Measurements from ENCODE around the gene SRP14.
"Not testable (repeated sequence)": the region's sequence is repeated elsewhere in the genome, so short reads cannot be mapped to it uniquely, and the experiment has no call there.

SRP14 gene

DNA sequence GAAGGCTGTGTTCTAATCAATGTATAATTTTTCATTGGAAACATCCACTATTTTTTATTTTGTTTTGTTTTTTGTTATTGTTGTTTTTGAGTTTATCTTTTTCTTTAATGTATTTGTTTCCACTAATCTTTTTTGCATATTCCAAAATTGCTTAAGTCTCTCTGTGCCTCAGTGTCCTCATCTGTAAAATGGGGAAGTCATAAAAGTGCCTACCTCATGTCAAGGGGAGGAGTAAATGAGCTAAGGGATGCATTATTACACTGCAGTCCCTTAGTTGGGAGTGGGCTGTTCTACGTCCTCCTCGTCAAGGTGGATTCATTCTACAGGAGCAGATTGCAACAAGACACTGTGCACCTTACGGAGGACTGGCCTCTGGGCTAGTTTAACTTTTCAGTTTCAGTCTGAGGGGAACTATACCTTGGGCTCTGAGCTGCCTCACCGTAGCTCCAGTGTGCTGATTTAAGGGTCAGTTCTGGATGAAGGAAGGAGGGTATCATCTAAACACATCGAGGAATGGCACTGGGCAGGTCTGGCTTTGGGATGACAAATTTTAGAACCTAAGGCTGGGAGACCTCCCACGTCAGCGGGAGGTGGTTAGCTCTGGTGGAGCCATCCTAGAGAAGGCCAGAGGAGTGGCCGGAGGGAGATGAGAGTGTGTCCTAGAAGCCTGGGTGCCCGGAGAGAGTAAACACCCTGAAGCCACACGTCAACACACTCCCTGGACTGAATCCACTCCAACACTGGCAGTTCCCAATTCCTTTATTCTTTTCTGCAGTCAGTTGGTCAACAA lies 5.1 kb upstream of the SRP14 start:
- DNase-seq: no peak
- no peak overlapping the region for H3K4me3 ChIP-seq (ENCODE audit: low read depth, low read length)
- TF ChIP-seq, protein P1, sequence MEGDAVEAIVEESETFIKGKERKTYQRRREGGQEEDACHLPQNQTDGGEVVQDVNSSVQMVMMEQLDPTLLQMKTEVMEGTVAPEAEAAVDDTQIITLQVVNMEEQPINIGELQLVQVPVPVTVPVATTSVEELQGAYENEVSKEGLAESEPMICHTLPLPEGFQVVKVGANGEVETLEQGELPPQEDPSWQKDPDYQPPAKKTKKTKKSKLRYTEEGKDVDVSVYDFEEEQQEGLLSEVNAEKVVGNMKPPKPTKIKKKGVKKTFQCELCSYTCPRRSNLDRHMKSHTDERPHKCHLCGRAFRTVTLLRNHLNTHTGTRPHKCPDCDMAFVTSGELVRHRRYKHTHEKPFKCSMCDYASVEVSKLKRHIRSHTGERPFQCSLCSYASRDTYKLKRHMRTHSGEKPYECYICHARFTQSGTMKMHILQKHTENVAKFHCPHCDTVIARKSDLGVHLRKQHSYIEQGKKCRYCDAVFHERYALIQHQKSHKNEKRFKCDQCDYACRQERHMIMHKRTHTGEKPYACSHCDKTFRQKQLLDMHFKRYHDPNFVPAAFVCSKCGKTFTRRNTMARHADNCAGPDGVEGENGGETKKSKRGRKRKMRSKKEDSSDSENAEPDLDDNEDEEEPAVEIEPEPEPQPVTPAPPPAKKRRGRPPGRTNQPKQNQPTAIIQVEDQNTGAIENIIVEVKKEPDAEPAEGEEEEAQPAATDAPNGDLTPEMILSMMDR (IDR thresholded peaks at IDR 0.05; ENCODE audit: low read depth, low read length): no peak
- no peaks in the 10 kb centered on the region for H3K9me3 ChIP-seq (ENCODE audit: severe bottlenecking)
- H3K27me3 ChIP-seq (ENCODE audit: insufficient read depth, low read depth, severe bottlenecking): no peaks in the 10 kb centered on the region
- H3K27ac ChIP-seq: no peak overlapping the region
- H3K36me3 ChIP-seq: no peaks in the 10 kb centered on the region

DNA sequence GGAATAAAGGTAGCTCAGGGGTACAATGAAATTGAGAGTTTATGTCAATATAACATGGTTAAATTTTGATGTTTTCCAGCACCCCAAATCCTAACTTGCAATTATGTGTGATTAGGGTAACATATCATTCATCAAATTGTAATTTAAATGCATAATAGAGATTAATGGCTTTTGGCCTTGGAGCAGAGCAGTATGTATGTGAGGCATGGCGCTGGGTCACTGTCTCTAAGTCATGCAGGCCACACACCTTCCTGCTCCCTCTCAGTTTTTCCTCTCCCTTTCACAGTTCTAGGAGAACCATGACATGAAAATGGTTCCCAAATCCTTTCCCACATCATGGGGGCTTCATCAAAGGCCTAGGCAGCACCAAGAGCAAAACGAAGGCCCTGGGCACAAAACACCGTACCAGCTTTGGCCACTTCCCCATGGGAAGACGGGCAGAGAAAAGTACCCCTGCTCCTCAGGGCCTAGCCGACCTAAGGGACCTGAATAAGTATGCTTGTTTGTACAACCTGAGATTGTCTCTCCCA lies 3.9 kb upstream of the SRP14 start:
- no peak overlapping the region for H3K27ac ChIP-seq
- TF ChIP-seq, protein P1 (IDR thresholded peaks at IDR 0.05; ENCODE audit: low read depth, low read length): no peak
- no peaks in the 10 kb centered on the region for H3K27me3 ChIP-seq (ENCODE audit: insufficient read depth, low read depth, severe bottlenecking)
- no peak for DNase-seq
- H3K4me3 ChIP-seq (ENCODE audit: low read depth, low read length): no peak overlapping the region
- peaks cover 4% of the 10 kb centered on the region for H3K36me3 ChIP-seq
- H3K9me3 ChIP-seq (ENCODE audit: severe bottlenecking): no peaks in the 10 kb centered on the region

DNA sequence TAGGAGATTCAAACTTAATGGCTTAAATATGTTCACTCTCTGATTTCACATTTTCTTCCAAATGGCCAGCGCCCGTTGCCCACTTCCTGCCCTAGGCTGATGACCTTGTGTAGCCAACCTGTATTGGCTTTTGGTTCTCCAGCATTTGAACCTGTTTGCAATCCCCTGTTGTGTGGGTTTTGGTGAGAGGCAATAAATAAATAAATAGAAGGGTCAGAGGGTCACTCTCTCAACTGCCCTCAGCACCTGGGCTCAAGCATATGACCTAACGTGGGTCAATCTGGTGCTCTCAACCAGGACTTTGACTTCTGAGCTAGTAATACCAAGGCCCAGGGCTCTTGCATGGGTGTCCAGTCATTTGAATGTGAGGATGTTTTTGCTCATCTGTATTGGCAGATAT lies 1.8 kb upstream of the SRP14 start:
- TF ChIP-seq, protein P1 (IDR thresholded peaks at IDR 0.05; ENCODE audit: low read depth, low read length): no peak
- Histone ChIP-seq H3K27ac (no peak overlapping the region), H3K4me3 (ENCODE audit: low read depth, low read length) (no peak overlapping the region), H3K36me3 (peaks cover 21% of the 10 kb centered on the region), H3K9me3 (ENCODE audit: severe bottlenecking) (no peaks in the 10 kb centered on the region), H3K27me3 (ENCODE audit: insufficient read depth, low read depth, severe bottlenecking) (no peaks in the 10 kb centered on the region)
- no peak for DNase-seq

DNA sequence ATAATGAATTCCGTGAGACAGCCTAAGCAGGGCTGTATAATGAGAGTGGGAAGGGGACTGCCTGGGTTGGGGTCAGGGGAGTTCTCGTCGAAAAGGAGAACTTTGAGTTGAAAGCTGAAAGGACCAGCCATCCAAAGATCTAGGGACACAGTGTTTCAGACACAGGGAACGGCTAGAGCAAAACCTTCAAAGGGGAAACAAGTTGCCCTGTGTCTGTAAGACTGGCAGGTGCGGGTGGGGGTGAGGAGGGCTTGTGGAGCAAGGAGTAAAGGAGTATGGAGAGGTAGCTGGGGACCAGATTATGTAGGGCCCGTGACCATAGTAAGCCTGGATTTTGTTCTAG lies 1.3 kb upstream of the SRP14 start:
- no peak for DNase-seq
- no peak overlapping the region for H3K27ac ChIP-seq
- peaks cover 26% of the 10 kb centered on the region for H3K36me3 ChIP-seq
- H3K4me3 ChIP-seq (ENCODE audit: low read depth, low read length): no peak overlapping the region
- H3K27me3 ChIP-seq (ENCODE audit: insufficient read depth, low read depth, severe bottlenecking): no peaks in the 10 kb centered on the region
- TF ChIP-seq, protein P1 (IDR thresholded peaks at IDR 0.05; ENCODE audit: low read depth, low read length): no peak
- no peaks in the 10 kb centered on the region for H3K9me3 ChIP-seq (ENCODE audit: severe bottlenecking)

DNA sequence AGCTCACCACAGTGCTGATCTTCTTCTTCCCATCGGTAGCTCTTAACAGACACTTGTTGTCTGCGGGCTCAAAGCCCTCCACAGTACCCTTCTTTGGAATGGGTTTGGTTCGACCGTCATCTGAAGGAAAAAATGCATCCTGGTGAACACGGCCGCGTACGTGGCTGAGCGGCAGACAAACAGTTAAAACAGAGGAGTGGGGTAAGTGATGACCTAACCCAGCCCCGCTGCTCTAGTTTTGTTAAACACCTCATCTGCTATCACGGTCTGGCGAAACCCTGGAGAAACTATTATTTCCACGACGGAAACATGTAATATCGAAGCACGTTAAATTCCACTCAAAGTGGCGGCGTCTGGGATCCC lies 725 bp downstream of the SRP14 start:
- H3K9me3 ChIP-seq (ENCODE audit: severe bottlenecking): no peaks in the 10 kb centered on the region
- peak overlapping the region; percentile 99 for H3K4me3 ChIP-seq (ENCODE audit: low read depth, low read length)
- H3K27ac ChIP-seq: peak overlapping the region; percentile 92
- H3K27me3 ChIP-seq (ENCODE audit: insufficient read depth, low read depth, severe bottlenecking): no peaks in the 10 kb centered on the region
- TF ChIP-seq, protein P1 (IDR thresholded peaks at IDR 0.05; ENCODE audit: low read depth, low read length): no peak
- DNase-seq: no peak
- H3K36me3 ChIP-seq: peaks cover 44% of the 10 kb centered on the region

DNA sequence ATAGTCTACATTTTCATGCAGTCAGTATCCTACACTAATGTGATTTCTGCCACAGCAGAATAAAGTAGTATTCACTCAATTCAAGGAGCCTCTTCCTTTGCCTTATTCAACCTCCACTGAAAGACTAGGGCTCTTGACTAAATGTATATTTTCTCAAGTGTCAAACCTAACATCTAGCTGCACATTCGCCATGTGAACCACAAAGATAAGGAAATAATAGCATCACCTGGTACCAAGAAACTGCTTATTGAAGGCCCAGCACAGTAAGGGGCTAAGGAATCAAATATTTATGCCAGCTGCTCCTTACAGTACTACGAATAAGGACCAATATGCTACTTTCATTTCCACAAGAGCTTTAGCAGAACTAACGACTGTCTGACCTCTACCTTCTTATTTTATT lies 1.3 kb downstream of the SRP14 start:
- peak overlapping the region; percentile 92 for H3K27ac ChIP-seq
- no peak for DNase-seq

DNA sequence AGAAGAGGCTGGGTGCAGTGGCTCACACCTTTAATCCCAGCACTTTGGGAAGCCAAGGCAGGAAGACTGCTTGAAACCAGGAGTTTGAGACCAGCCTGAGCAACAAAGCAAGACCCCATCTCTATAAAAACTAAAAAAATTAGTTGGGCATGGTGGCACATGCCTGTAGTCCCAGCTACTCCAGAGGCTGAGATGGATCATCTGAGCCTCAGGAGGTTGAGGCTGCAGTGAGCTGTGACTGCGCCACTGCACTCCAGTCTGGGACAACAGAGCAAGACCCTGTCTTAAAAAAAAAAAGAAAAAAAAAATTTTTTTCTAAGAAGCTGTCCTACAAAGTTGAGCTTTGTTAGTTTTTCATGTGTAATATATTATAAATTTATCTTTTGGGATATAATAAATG lies 3.8 kb downstream of the SRP14 start:
- not testable (repeated sequence) for H3K4me3 ChIP-seq (ENCODE audit: low read depth, low read length); DNase-seq; H3K27ac ChIP-seq; H3K9me3 ChIP-seq (ENCODE audit: severe bottlenecking); H3K27me3 ChIP-seq (ENCODE audit: insufficient read depth, low read depth, severe bottlenecking)
- H3K36me3 ChIP-seq: peaks cover 65% of the 10 kb centered on the region

More for the DNA sequence above, 1.3 kb downstream of the SRP14 start:
- peaks cover 49% of the 10 kb centered on the region for H3K36me3 ChIP-seq
- H3K4me3 ChIP-seq (ENCODE audit: low read depth, low read length): peak overlapping the region; percentile 99
- no peaks in the 10 kb centered on the region for H3K27me3 ChIP-seq (ENCODE audit: insufficient read depth, low read depth, severe bottlenecking)
- TF ChIP-seq, protein P1 (IDR thresholded peaks at IDR 0.05; ENCODE audit: low read depth, low read length): no peak
- H3K9me3 ChIP-seq (ENCODE audit: severe bottlenecking): no peaks in the 10 kb centered on the region
